HG02885 (cell line): ENCODE results near the gene AP5Z1.

ENCODE experiments used
- ATAC-seq: cut with Tn5 transposase; IDR thresholded peaks from one replicate; pipeline ENCODE4 v1.9.1; 2021; ENCODE audit warnings: mild to moderate bottlenecking; ENCODE audit not compliant: unreplicated experiment, poor library complexity

The AP5Z1 gene

GRCh38 chr7:4835398-4836205 lies 60.2 kb downstream of the AP5Z1 start:
- ATAC-seq: no peak

- no peak for ATAC-seq
Measured at GRCh38 chr7:4836206-4836661, 60.8 kb downstream of the AP5Z1 start.

GRCh38 chr7:4837041-4837802 lies 61.8 kb downstream of the AP5Z1 start:
- no peak for ATAC-seq

- no peak for ATAC-seq
Measured at GRCh38 chr7:4837803-4838625, 62.6 kb downstream of the AP5Z1 start.

- no peak for ATAC-seq
Measured at GRCh38 chr7:4838626-4839334, 63.4 kb downstream of the AP5Z1 start.

- no peak for ATAC-seq
Measured at GRCh38 chr7:4840079-4840501, 64.7 kb downstream of the AP5Z1 start.
